K562 (cell line): ENCODE results near the gene FGGY. TPM values are rescaled to one million over a fixed set of nuclear protein-coding genes. Genes with fewer than 3 reads are reported as not detected.

Source experiments
- ATAC-seq: fragments of 200-7000 bp; cut with Tn5 transposase; 3 replicates; pipeline ENCODE4 v1.9.1; 2020; ENCODE audit warnings: moderate library complexity
- BruUV-seq: library from RNA; stranded (reverse); fragments of 400-500 nt; replicated peaks from 2 replicates; lab custom pipeline; 2021; lab: Mats Ljungman, UMichigan
- CTCF ChIA-PET: fragments of 300-600 bp; formaldehyde crosslinking; extraction: SDS; loops from one replicate; lab custom pipeline; 2021; ENCODE audit warnings: low intra/inter-chr PET ratio; lab: Yijun Ruan, JAX
- POLR2A ChIA-PET: fragments of 300-600, 350-650 bp; sonication (Branson Sonifier 250); formaldehyde crosslinking; extraction: SDS; loops from one replicate; lab custom pipeline; 2021; ENCODE audit warnings: antibody characterized with exemption, inconsistent platforms; lab: Yijun Ruan, JAX
- DNase-seq, 4 experiments: peaks; one replicate each; pipeline versions ENCODE4 v3.0.0 to v3.0.0-alpha.2; 2011 to 2018; ENCODE audit warnings: low spot score in 3 of 4, mixed read lengths in 3 of 4; ENCODE audit errors: extremely low read depth in 1 of 4
- FAIRE-seq: peaks from 2 replicates; lab custom pipeline; 2011; peaks lifted over from hg19 to GRCh38; lab: Jason Lieb, UNC
- H2AFZ ChIP-seq: 2 replicates; pipeline ENCODE4 v1.6.0; 2011; ENCODE audit warnings: low read depth, low read length, control low read depth, inconsistent platforms
- H3K27ac ChIP-seq: fragments of 200-600 bp; 3 replicates; pipeline ENCODE4 v1.8.0; 2011; ENCODE audit warnings: low read depth, mild to moderate bottlenecking, control low read depth, inconsistent platforms, low read length, moderate library complexity, mixed read lengths; ENCODE audit errors: extremely low read depth
- H3K27me3 ChIP-seq, 2 experiments: fragments of 300-600 bp in 1 of 2; 2 replicates in 1 of 2; 3 replicates in 1 of 2; pipeline versions ENCODE4 v1.6.0 to v1.8.0; 2011; ENCODE audit warnings: inconsistent platforms in 2 of 2, low read length in 2 of 2, mild to moderate bottlenecking in 1 of 2, mixed read lengths in 1 of 2, moderate library complexity in 1 of 2; ENCODE audit not compliant: control insufficient read depth in 2 of 2, insufficient read depth in 2 of 2
- H3K36me3 ChIP-seq: fragments of 300-600 bp; 3 replicates; pipeline ENCODE4 v1.8.0; 2011; ENCODE audit warnings: mild to moderate bottlenecking, low read length, inconsistent platforms; ENCODE audit not compliant: control insufficient read depth, insufficient read depth
- H3K4me1 ChIP-seq, 2 experiments: fragments of 200-600 bp in 1 of 2; replicated peaks in 1 of 2; 2 replicates in 1 of 2; 3 replicates in 1 of 2; pipeline versions ENCODE4 v1.5.1 to v1.8.0; 2011; ENCODE audit warnings: inconsistent platforms in 2 of 2, low read length in 2 of 2, mild to moderate bottlenecking in 1 of 2, mixed read lengths in 1 of 2, moderate library complexity in 1 of 2; ENCODE audit not compliant: control insufficient read depth in 2 of 2, insufficient read depth in 2 of 2
- H3K4me2 ChIP-seq: 2 replicates; pipeline ENCODE4 v1.6.1; 2011; ENCODE audit warnings: low read length, control low read depth, inconsistent platforms, mixed read lengths; ENCODE audit not compliant: insufficient read depth
- H3K4me3 ChIP-seq: fragments of 200-600 bp; sonication (generic), shearing (Covaris generic); 2 replicates; pipeline ENCODE4 v1.5.1; 2016; ENCODE audit warnings: control low read depth, inconsistent platforms
- H3K79me2 ChIP-seq: fragments of 200-600 bp; 3 replicates; pipeline ENCODE4 v1.8.0; 2011; ENCODE audit warnings: low read length, inconsistent platforms; ENCODE audit not compliant: control insufficient read depth, insufficient read depth
- H3K9ac ChIP-seq, 2 experiments: 2 replicates each; pipeline versions ENCODE4 v1.6.0 to v1.6.1; 2011; ENCODE audit warnings: low read depth in 2 of 2, low read length in 2 of 2, control low read depth in 1 of 2, inconsistent platforms in 1 of 2, mild to moderate bottlenecking in 1 of 2, mixed read lengths in 1 of 2; ENCODE audit not compliant: insufficient read depth in 1 of 2
- H3K9me1 ChIP-seq: one replicate; pipeline ENCODE4 v1.6.0; 2011; ENCODE audit warnings: inconsistent platforms, mild to moderate bottlenecking, low read length, moderate library complexity; ENCODE audit not compliant: control insufficient read depth, insufficient read depth
- H3K9me3 ChIP-seq: replicated peaks from 2 replicates; pipeline ENCODE4 v1.5.1; 2011; ENCODE audit warnings: low read depth, low read length, inconsistent platforms; ENCODE audit not compliant: control insufficient read depth, insufficient read depth
- H4K20me1 ChIP-seq: replicated peaks from 2 replicates; pipeline ENCODE4 v1.6.1; 2011; ENCODE audit warnings: low read length, inconsistent platforms, mixed read lengths; ENCODE audit not compliant: control insufficient read depth, insufficient read depth
- HLTF ChIP-seq: fragments of 450-650 bp; IDR thresholded peaks from 2 replicates; pipeline ENCODE4 v1.6.1; 2016
- MTF1 ChIP-seq: fragments of 250-450 bp; sonication (Bioruptor Pico); IDR thresholded peaks from 2 replicates; pipeline ENCODE4 v1.9.0; 2021; ENCODE audit warnings: moderate library complexity, mild to moderate bottlenecking, inconsistent platforms, borderline replicate concordance
- PHTF2 ChIP-seq: fragments of 250-450 bp; sonication (Bioruptor Pico); IDR thresholded peaks from 2 replicates; pipeline ENCODE4 v1.5.0; 2021; ENCODE audit warnings: mild to moderate bottlenecking
- RNF2 ChIP-seq: sonication (generic); IDR thresholded peaks from 2 replicates; pipeline ENCODE4 v1.6.1; 2016
- SMAD4 ChIP-seq: fragments of 250-450 bp; sonication (Bioruptor Pico); conservative IDR thresholded peaks from 2 replicates; pipeline ENCODE4 v1.8.0; 2021; ENCODE audit warnings: inconsistent platforms, mild to moderate bottlenecking, moderate library complexity
- ZC3H11A ChIP-seq: IDR thresholded peaks from 2 replicates; pipeline ENCODE4 v1.6.1; 2012; ENCODE audit warnings: low read depth, low read length, improper control_type of control experiment
- WGBS: fragments of 100-300 bp; shearing (Covaris generic); methylation state at CpG from one replicate; pipeline ENCODE4 v1.1.6; 2016; ENCODE audit warnings: low coverage, mixed read lengths; ENCODE audit not compliant: insufficient coverage; ENCODE audit errors: missing lambda C conversion rate; 5-methylcytosine and 5-hydroxymethylcytosine counted together
- in situ Hi-C: fragments of 300-500 bp; cut with MboI; formaldehyde crosslinking; loops from 4 replicates; pipeline ENCODE4 v1.15.0; 2018; ENCODE audit warnings: inconsistent platforms, mixed read lengths
- intact Hi-C: fragments of 100-400 bp; cut with micrococcal nuclease; formaldehyde crosslinking; loops from 2 replicates; pipeline ENCODE4 v1.14.2; 2022
- polyA plus RNA-seq, 8 experiments: library from polyadenylated mRNA; depleted of rRNA in 4 of 8; stranded (reverse) in 5 of 8; unstranded in 3 of 8; fragments of >200 nt; fragmentation: Nextera tagmentation in 2 of 8; fragmentation: Illumina TruSeq in 1 of 8; extraction: Ambion mirVana in 2 of 8; extraction: Trizol in 1 of 8; gene quantifications; 2 replicates each; pipeline versions ENCODE4 v1.2.1 to v1.2.3, GENCODE V29; 2011 to 2014; ENCODE audit warnings: inconsistent platforms in 1 of 8, missing spikeins in 1 of 8
- total RNA-seq, 7 experiments: library from RNA; depleted of rRNA in 6 of 7; stranded (reverse); fragments of >200 nt in 6 of 7; fragmentation: Illumina TruSeq in 2 of 7; extraction: Trizol in 2 of 7; gene quantifications; 2 replicates each; pipeline versions ENCODE4 v1.2.1 to v1.2.3, GENCODE V29; 2011 to 2021; ENCODE audit warnings: low replicate concordance in 1 of 7
- TF ChIP-seq, protein P1 (sequence below): fragments of 250-450 bp; sonication (Bioruptor Pico); IDR thresholded peaks from 2 replicates; pipeline ENCODE4 v1.5.0; 2022; ENCODE audit warnings: mild to moderate bottlenecking

FGGY gene
- total and polyA plus RNA-seq, 9 of the 15 experiments (the other 6 are each of a cell fraction or from before 2014, with no cell fraction given), result 9.7 to 19.2 (median 12.6) TPM

DNA sequence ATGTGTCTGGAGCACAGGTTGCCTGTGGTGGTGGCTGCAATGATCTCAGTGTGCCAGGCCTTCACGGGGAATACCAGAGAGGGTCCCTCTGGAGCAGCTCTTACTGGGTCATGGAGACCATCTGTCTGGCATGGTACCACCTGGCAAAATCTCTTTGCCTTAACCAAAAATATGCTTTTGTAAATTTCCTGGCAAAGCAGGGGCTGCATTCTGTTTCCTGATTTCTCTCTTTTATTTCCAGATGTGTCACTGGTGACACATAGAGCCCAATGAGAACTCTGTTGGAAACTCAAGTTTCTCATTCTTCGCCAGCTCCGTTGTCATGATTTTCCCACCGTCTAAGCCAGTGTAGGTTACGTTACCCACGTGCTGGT lies 136.5 kb downstream of the FGGY start:
- POLR2A ChIA-PET, result interaction anchor here (1.0 kb wide), 1 partner anchor 12 kb away, joined by 3 read pairs; no protein-coding TSS in a partner anchor
- H3K4me3 ChIP-seq, result no peak overlapping the region
- ATAC-seq, result no peak
- no peak overlapping the region for H2AFZ ChIP-seq
- no peaks in the 10 kb centered on the region for H3K36me3 ChIP-seq
- DNase-seq, result no peak
- WGBS, result 19% methylated on average over 6 of the region's 6 CpGs
- no peaks in the 10 kb centered on the region for H3K27me3 ChIP-seq
- no peak for TF ChIP-seq RNF2
- TF ChIP-seq ZC3H11A, result no peak
- TF ChIP-seq, protein P1, sequence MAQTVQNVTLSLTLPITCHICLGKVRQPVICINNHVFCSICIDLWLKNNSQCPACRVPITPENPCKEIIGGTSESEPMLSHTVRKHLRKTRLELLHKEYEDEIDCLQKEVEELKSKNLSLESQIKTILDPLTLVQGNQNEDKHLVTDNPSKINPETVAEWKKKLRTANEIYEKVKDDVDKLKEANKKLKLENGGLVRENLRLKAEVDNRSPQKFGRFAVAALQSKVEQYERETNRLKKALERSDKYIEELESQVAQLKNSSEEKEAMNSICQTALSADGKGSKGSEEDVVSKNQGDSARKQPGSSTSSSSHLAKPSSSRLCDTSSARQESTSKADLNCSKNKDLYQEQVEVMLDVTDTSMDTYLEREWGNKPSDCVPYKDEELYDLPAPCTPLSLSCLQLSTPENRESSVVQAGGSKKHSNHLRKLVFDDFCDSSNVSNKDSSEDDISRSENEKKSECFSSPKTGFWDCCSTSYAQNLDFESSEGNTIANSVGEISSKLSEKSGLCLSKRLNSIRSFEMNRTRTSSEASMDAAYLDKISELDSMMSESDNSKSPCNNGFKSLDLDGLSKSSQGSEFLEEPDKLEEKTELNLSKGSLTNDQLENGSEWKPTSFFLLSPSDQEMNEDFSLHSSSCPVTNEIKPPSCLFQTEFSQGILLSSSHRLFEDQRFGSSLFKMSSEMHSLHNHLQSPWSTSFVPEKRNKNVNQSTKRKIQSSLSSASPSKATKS (CRISPR knock-in tag), result no peak
- TF ChIP-seq MTF1 (CRISPR knock-in tag), result no peak
- no peak for TF ChIP-seq SMAD4 (CRISPR knock-in tag)
- no peak for TF ChIP-seq HLTF
- TF ChIP-seq PHTF2, result no peak
- no peak overlapping the region for H3K27ac ChIP-seq
- H3K79me2 ChIP-seq, result no peaks in the 10 kb centered on the region
- H3K9me1 ChIP-seq, result no peaks in the 10 kb centered on the region
- intact Hi-C loops (no loop called here), in situ Hi-C loops (no loop called here)
- FAIRE-seq, result no peak
- H3K4me1 ChIP-seq, result no peaks in the 10 kb centered on the region
- no peak overlapping the region for H3K9ac ChIP-seq
- CTCF ChIA-PET, result no interaction called here
- no peaks in the 10 kb centered on the region for H4K20me1 ChIP-seq
- no peaks in the 10 kb centered on the region for H3K9me3 ChIP-seq
- H3K4me2 ChIP-seq, result no peak overlapping the region
- BruUV-seq, result no TSS peak
